ENCODE results near the gene C2orf15.

C2orf15 gene

GRCh38 chr2:99171377-99172140, 30.1 kb downstream of the C2orf15 start:
- no peak overlapping the region for H3K9ac ChIP-seq
- H4K20me1 ChIP-seq (ENCODE audit: insufficient read depth): no peaks in the 10 kb centered on the region; the same call in 1 of the 2 replicates
- H3K4me2 ChIP-seq: no peak overlapping the region
- H2AFZ ChIP-seq (ENCODE audit: low read depth): no peak overlapping the region
- no peak for TF ChIP-seq CTCF (conservative IDR thresholded peaks at IDR 0.05; ENCODE audit: low read depth, low read length)
- H3K27ac ChIP-seq: no peak overlapping the region
- H3K36me3 ChIP-seq (ENCODE audit: insufficient read depth): peaks cover 3% of the 10 kb centered on the region; the same call in 1 of the 2 replicates
- H3K27me3 ChIP-seq (ENCODE audit: insufficient read depth, low read depth): no peaks in the 10 kb centered on the region
- no peak overlapping the region for H3K4me3 ChIP-seq (IDR thresholded peaks at IDR 0.05; ENCODE audit: insufficient read depth, low read depth, low read length)
- no peaks in the 10 kb centered on the region; the same call in 1 of the 2 replicates for H3K79me2 ChIP-seq (ENCODE audit: insufficient read depth, low read depth)
- peaks cover 16% of the 10 kb centered on the region for H3K4me1 ChIP-seq (ENCODE audit: low read depth, poor library complexity, severe bottlenecking)

GRCh38 chr2:99180755-99181623, 39.5 kb downstream of the C2orf15 start, which contains the start of the genes MITD1 and MRPL30:
MITD1 (minus strand) TSS chr2:99181058; CDS start chr2:99180981, 77 bp downstream.
MRPL30 (plus strand) TSS chr2:99181184; CDS start chr2:99186204, 5,020 bp downstream.
- Histone ChIP-seq H3K79me2 (ENCODE audit: insufficient read depth, low read depth) (peaks cover 65% of the 10 kb centered on the region), H4K20me1 (ENCODE audit: insufficient read depth) (no peaks in the 10 kb centered on the region), H3K27ac (peak within 1 kb of the TSS; percentile 40), H3K9ac (peak within 1 kb of the TSS; percentile 79), H3K4me2 (peak within 1 kb of the TSS; percentile 100), H3K36me3 (ENCODE audit: insufficient read depth) (no peaks in the 10 kb centered on the region), H3K4me1 (ENCODE audit: low read depth, poor library complexity, severe bottlenecking) (peaks cover 24% of the 10 kb centered on the region), H3K27me3 (ENCODE audit: insufficient read depth, low read depth) (no peaks in the 10 kb centered on the region), H3K4me3 (IDR thresholded peaks at IDR 0.05; ENCODE audit: insufficient read depth, low read depth, low read length) (peak within 1 kb of the TSS; percentile 87), H2AFZ (ENCODE audit: low read depth) (peak within 1 kb of the TSS; percentile 84)
- TF ChIP-seq CTCF (conservative IDR thresholded peaks at IDR 0.05; ENCODE audit: low read depth, low read length): no peak

- Histone ChIP-seq H3K9ac (peak overlapping the region; percentile 79), H3K27me3 (ENCODE audit: insufficient read depth, low read depth) (no peaks in the 10 kb centered on the region), H3K4me3 (IDR thresholded peaks at IDR 0.05; ENCODE audit: insufficient read depth, low read depth, low read length) (peak overlapping the region; percentile 87), H3K4me2 (peak overlapping the region; percentile 100), H3K79me2 (ENCODE audit: insufficient read depth, low read depth) (peaks cover 70% of the 10 kb centered on the region), H3K27ac (peak overlapping the region; percentile 40; the same call in 1 of the 2 replicates), H2AFZ (ENCODE audit: low read depth) (peak overlapping the region; percentile 84), H3K4me1 (ENCODE audit: low read depth, poor library complexity, severe bottlenecking) (peaks cover 24% of the 10 kb centered on the region), H4K20me1 (ENCODE audit: insufficient read depth) (no peaks in the 10 kb centered on the region), H3K36me3 (ENCODE audit: insufficient read depth) (no peaks in the 10 kb centered on the region)
- no peak for TF ChIP-seq CTCF (conservative IDR thresholded peaks at IDR 0.05; ENCODE audit: low read depth, low read length)
Measured at GRCh38 chr2:99181624-99182000, 40.1 kb downstream of the C2orf15 start.

GRCh38 chr2:99183025-99183424, 41.5 kb downstream of the C2orf15 start:
- peaks cover 70% of the 10 kb centered on the region for H3K79me2 ChIP-seq (ENCODE audit: insufficient read depth, low read depth)
- no peaks in the 10 kb centered on the region for H4K20me1 ChIP-seq (ENCODE audit: insufficient read depth)
- H2AFZ ChIP-seq (ENCODE audit: low read depth): no peak overlapping the region
- no peaks in the 10 kb centered on the region for H3K27me3 ChIP-seq (ENCODE audit: insufficient read depth, low read depth)
- H3K4me1 ChIP-seq (ENCODE audit: low read depth, poor library complexity, severe bottlenecking): peaks cover 24% of the 10 kb centered on the region
- no peak overlapping the region for H3K27ac ChIP-seq
- no peak overlapping the region for H3K4me2 ChIP-seq
- H3K4me3 ChIP-seq (IDR thresholded peaks at IDR 0.05; ENCODE audit: insufficient read depth, low read depth, low read length): no peak overlapping the region
- H3K36me3 ChIP-seq (ENCODE audit: insufficient read depth): no peaks in the 10 kb centered on the region
- no peak overlapping the region for H3K9ac ChIP-seq
- TF ChIP-seq CTCF (conservative IDR thresholded peaks at IDR 0.05; ENCODE audit: low read depth, low read length): no peak
